ENCODE measurements around the gene ADAMTS8.

Gene ADAMTS8

GRCh38 chr11:130399196-130399595 lies 29.2 kb downstream of the ADAMTS8 start:
- DNase-seq (ENCODE audit: low read depth in 2 of 2): no peak

GRCh38 chr11:130397780-130398179 lies 30.6 kb downstream of the ADAMTS8 start:
- DNase-seq (ENCODE audit: low read depth in 2 of 2): no peak

- no peak for DNase-seq (ENCODE audit: low read depth in 2 of 2)
Observed at GRCh38 chr11:130396965-130397364, 31.4 kb downstream of the ADAMTS8 start.

- no peak for DNase-seq (ENCODE audit: low read depth in 2 of 2)
Observed at GRCh38 chr11:130394615-130395014, 33.8 kb downstream of the ADAMTS8 start.

- DNase-seq (ENCODE audit: low read depth in 2 of 2): no peak
Observed at GRCh38 chr11:130391711-130392110, 36.7 kb downstream of the ADAMTS8 start.

- no peak for DNase-seq (ENCODE audit: low read depth in 2 of 2)
Observed at GRCh38 chr11:130390071-130390758, 38.2 kb downstream of the ADAMTS8 start.

- no peak for DNase-seq (ENCODE audit: low read depth in 2 of 2)
Observed at GRCh38 chr11:130389335-130389935, 39.0 kb downstream of the ADAMTS8 start.

- DNase-seq (ENCODE audit: low read depth in 2 of 2): no peak
Observed at GRCh38 chr11:130388607-130389205, 39.7 kb downstream of the ADAMTS8 start.

GRCh38 chr11:130386056-130386455 lies 42.4 kb downstream of the ADAMTS8 start:
- no peak for DNase-seq (ENCODE audit: low read depth in 2 of 2)

- no peak for DNase-seq (ENCODE audit: low read depth in 2 of 2)
Observed at GRCh38 chr11:130383344-130384211, 44.8 kb downstream of the ADAMTS8 start.

GRCh38 chr11:130381317-130381716 lies 47.1 kb downstream of the ADAMTS8 start:
- no peak for DNase-seq (ENCODE audit: low read depth in 2 of 2)

- no peak for DNase-seq (ENCODE audit: low read depth in 2 of 2)
Observed at GRCh38 chr11:130380778-130381177, 47.6 kb downstream of the ADAMTS8 start.

GRCh38 chr11:130379276-130379675 lies 49.1 kb downstream of the ADAMTS8 start:
- no peak for DNase-seq (ENCODE audit: low read depth in 2 of 2)

- DNase-seq (ENCODE audit: low read depth in 2 of 2): no peak
Observed at GRCh38 chr11:130370845-130371590, 57.4 kb downstream of the ADAMTS8 start.

GRCh38 chr11:130369713-130370112 lies 58.7 kb downstream of the ADAMTS8 start:
- DNase-seq (ENCODE audit: low read depth in 2 of 2): no peak

GRCh38 chr11:130369141-130369691 lies 59.2 kb downstream of the ADAMTS8 start:
- no peak for DNase-seq (ENCODE audit: low read depth in 2 of 2)

GRCh38 chr11:130359419-130359818 lies 69.0 kb downstream of the ADAMTS8 start:
- DNase-seq (ENCODE audit: low read depth in 2 of 2): no peak

- no peak for DNase-seq (ENCODE audit: low read depth in 2 of 2)
Observed at GRCh38 chr11:130358398-130358797, 70.0 kb downstream of the ADAMTS8 start.

All from stimulated activated CD4-positive, alpha-beta T cell treated with anti-CD3 and anti-CD28 coated beads, Interleukin-15, amount 100 ng/mL, for 48 hours (primary cell).